Measurements from ENCODE around the gene ACOT11. TPM values are rescaled to one million over a fixed set of nuclear protein-coding genes. Genes with fewer than 3 reads are reported as not detected.

Gene ACOT11
- 64.8 TPM for total RNA-seq
- long read RNA-seq, transcript ACOT11-201 (16 exons, 3,082 nt) = major isoform, 56 of 134 reads
- long read RNA-seq, partial matches to known transcripts = 40 of 134 reads
- long read RNA-seq, other reads (novel, unspliced or antisense) = 38 of 134 reads

DNA sequence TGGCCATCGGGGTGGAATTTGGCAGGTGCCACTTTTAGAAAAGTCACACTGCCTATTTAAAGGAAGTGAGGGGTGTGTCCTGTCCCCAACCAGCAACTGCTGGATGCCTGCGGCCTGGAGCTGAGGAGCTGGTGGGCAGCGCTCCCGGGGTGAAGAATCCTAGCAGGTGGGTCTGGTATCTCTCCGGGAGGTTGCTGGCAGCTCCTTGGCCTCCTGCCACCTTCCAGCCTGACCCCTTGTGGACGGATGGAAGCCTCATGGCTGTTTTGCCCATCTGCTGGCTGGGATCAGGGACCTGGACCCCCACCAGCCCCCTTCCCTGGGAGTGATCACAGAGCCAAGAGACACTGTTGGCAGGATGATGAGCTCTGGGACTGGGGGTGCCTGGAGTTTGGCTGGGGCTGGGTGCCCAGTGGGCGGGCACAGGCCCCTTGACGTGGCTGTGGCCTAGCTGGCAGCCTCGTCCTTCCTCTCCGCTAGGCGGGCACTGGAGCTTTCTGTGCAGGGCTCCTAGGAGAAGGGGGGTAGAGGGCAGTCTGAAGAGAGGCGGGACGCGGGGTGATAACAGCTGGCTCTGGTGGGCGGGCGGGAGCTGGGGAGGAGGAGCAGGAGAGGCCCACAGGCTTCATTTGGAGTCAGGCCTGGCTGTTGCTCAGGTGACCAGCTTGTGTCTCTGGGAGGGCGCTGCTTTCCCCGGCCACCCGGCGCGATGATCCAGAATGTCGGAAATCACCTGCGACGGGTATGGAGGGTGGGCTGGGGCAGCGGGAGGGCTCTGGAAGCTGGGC lies at the start of gene ACOT11:
Gene ACOT11 (plus strand): TSS at position 628 of the 788 bp plus-strand sequence. CDS start 82 bp downstream, at position 710.
- H3K36me3 ChIP-seq = no peaks in the 10 kb centered on the region
- intact Hi-C loops (cut with micrococcal nuclease) = no loop called here
- peaks cover 52% of the 10 kb centered on the region for H3K4me1 ChIP-seq
- peak within 1 kb of the TSS; percentile 70 for H3K4me3 ChIP-seq
- H3K27me3 ChIP-seq (ENCODE audit: low read depth) = no peaks in the 10 kb centered on the region
- DNase-seq = peak; percentile 88
- H3K9me3 ChIP-seq (replicated peaks) = no peaks in the 10 kb centered on the region
- TF ChIP-seq, protein P1, sequence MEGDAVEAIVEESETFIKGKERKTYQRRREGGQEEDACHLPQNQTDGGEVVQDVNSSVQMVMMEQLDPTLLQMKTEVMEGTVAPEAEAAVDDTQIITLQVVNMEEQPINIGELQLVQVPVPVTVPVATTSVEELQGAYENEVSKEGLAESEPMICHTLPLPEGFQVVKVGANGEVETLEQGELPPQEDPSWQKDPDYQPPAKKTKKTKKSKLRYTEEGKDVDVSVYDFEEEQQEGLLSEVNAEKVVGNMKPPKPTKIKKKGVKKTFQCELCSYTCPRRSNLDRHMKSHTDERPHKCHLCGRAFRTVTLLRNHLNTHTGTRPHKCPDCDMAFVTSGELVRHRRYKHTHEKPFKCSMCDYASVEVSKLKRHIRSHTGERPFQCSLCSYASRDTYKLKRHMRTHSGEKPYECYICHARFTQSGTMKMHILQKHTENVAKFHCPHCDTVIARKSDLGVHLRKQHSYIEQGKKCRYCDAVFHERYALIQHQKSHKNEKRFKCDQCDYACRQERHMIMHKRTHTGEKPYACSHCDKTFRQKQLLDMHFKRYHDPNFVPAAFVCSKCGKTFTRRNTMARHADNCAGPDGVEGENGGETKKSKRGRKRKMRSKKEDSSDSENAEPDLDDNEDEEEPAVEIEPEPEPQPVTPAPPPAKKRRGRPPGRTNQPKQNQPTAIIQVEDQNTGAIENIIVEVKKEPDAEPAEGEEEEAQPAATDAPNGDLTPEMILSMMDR (IDR thresholded peaks at IDR 0.05; ENCODE audit: borderline replicate concordance) = peak; percentile 68
- peak within 1 kb of the TSS; percentile 85 for H3K27ac ChIP-seq (replicated peaks)

DNA sequence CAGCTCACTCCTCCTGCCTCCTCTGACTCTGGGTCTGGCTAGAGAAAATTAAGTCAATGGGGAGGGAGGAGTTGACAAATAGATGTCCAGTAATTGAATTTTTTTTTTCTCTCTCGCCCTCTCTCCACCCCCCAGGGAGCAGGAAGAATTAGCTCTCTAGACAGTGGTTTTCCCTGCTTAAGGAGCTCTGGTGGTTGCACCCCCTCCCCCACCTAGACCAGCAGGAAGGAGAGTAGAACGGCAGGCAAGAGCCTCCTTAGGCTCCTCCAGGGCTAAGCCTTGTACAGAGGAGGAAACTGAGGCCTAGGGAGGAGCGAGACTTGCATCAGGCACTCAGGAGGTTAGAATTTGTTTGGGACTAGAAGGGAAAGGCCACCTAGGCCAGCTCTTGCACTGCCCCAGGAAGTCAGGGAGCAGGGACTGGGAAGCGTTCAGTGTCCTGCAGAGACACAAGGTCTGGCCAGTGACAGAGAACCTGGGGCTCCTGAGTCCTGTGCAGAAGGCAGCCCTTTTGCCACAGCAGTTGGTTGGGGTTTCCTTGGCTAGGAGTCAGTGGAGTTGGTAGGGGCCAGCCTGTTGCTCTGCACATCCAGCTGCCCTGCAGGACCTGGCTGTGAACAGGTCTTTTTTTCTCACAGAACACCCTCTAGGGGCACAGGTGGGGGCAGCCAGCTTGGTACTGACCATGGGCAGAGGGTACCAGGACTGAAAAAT lies 49.5 kb upstream of the ACOT11 start:
- intact Hi-C loops (cut with micrococcal nuclease) = loop anchor here (10.0 kb wide), 1 partner anchor 424 kb away; no protein-coding TSS in a partner anchor
- Histone ChIP-seq H3K9me3 (replicated peaks) (no peaks in the 10 kb centered on the region), H3K36me3 (no peaks in the 10 kb centered on the region), H3K4me3 (peak overlapping the region; percentile 62), H3K27me3 (ENCODE audit: low read depth) (peaks cover 61% of the 10 kb centered on the region), H3K27ac (replicated peaks) (no peak overlapping the region), H3K4me1 (peaks cover 12% of the 10 kb centered on the region)
- no peak for DNase-seq
- TF ChIP-seq, protein P1 (IDR thresholded peaks at IDR 0.05; ENCODE audit: borderline replicate concordance) = no peak

DNA sequence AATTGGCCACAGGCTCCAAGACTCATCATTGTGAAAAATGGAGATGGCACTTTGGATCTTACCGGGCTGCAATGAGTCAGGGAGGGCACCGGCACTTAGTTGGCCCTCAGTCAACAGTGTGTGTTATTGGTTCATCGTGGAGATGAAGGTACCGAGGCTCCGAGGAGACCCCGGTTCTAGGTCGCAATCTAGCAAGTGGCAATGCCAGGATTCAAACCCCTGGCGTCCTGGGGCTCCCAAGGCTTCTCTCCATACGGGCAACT lies 49.0 kb upstream of the ACOT11 start:
- Histone ChIP-seq H3K4me1 (peaks cover 12% of the 10 kb centered on the region), H3K36me3 (no peaks in the 10 kb centered on the region), H3K4me3 (peak overlapping the region; percentile 62), H3K27ac (replicated peaks) (no peak overlapping the region), H3K27me3 (ENCODE audit: low read depth) (peaks cover 66% of the 10 kb centered on the region), H3K9me3 (replicated peaks) (no peaks in the 10 kb centered on the region)
- no peak for DNase-seq
- TF ChIP-seq, protein P1 (IDR thresholded peaks at IDR 0.05; ENCODE audit: borderline replicate concordance) = no peak
- intact Hi-C loops (cut with micrococcal nuclease) = loop anchor here (10.0 kb wide), 1 partner anchor 424 kb away; no protein-coding TSS in a partner anchor

DNA sequence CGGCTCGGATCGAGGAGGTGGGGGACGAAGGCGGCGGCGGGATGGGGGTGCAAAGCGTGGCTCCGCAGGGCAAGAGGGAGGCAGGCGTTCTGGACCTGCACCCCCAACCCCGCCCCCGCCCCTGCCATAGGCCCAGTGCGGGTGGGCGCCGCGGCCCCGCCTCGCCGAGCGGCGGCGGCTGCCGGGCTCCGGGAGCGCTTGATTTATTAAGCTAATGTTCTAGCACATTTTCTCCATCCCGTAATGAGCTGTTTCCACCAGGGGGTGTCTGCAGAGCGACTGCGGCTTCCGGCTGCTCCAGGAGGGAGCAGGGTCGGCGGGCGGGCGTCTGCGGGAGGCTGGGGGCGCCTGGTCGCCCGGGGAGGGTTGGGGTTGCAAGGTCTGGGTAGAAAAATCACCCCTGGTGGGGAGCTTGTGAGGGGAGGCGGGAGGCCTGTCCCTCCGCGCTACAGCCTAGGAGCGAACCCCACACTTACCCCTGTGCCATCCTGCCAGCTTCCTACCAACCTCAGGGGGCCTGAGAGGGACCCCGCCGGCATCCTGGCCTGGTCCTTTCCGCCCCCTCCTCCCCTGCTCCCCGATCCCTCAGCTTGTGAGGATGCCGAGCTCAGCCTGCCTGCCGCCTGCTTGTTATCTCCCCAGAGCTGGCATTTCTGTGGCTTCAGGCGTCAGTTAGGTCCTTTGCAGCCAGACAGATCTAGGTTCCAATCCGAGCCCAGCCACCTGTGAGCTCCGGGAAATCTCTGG lies 48.5 kb upstream of the ACOT11 start:
- Histone ChIP-seq H3K27ac (replicated peaks) (no peak overlapping the region), H3K4me1 (peaks cover 12% of the 10 kb centered on the region), H3K36me3 (no peaks in the 10 kb centered on the region), H3K4me3 (peak overlapping the region; percentile 62), H3K9me3 (replicated peaks) (no peaks in the 10 kb centered on the region), H3K27me3 (ENCODE audit: low read depth) (peaks cover 71% of the 10 kb centered on the region)
- DNase-seq = no peak
- intact Hi-C loops (cut with micrococcal nuclease) = loop anchor here (10.0 kb wide), 1 partner anchor 425 kb away; no protein-coding TSS in a partner anchor
- TF ChIP-seq, protein P1 (IDR thresholded peaks at IDR 0.05; ENCODE audit: borderline replicate concordance) = peak; percentile 48

DNA sequence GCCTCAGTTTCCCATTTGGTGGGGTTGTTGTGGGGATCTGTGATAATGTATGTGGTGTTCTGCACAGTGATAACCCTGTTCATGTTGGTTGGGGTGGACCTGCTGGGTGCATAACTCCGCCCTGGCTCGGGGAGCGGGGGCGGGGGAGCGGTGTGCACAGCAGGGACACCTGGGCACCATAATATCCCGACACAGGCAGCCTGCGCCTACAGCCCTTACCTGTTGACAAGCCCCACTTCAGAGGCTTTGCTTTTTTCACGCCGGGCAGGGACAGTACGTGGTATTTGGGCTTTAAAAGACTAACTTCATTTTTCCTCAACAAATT lies 48.0 kb upstream of the ACOT11 start:
- Histone ChIP-seq H3K27me3 (ENCODE audit: low read depth) (peaks cover 69% of the 10 kb centered on the region), H3K36me3 (no peaks in the 10 kb centered on the region), H3K4me1 (peaks cover 12% of the 10 kb centered on the region), H3K27ac (replicated peaks) (no peak overlapping the region), H3K4me3 (peak overlapping the region; percentile 62), H3K9me3 (replicated peaks) (no peaks in the 10 kb centered on the region)
- TF ChIP-seq, protein P1 (IDR thresholded peaks at IDR 0.05; ENCODE audit: borderline replicate concordance) = no peak
- no peak for DNase-seq
- intact Hi-C loops (cut with micrococcal nuclease) = no loop called here
